KMS-11 (cell line): ENCODE measurements around the gene PTPRU.

Source experiments
- H2AFZ ChIP-seq: fragments of 200-600 bp; sonication (generic); 2 replicates; pipeline ENCODE4 v1.6.1; 2016; ENCODE audit warnings: antibody characterized with exemption, mixed run types, low read depth
- H3K27ac ChIP-seq: fragments of 200-600 bp; sonication (generic); 2 replicates; pipeline ENCODE4 v1.6.1; 2016; ENCODE audit warnings: mild to moderate bottlenecking, mixed run types
- H3K27me3 ChIP-seq: fragments of 200-600 bp; sonication (generic); 2 replicates; pipeline ENCODE4 v1.6.1; 2017; ENCODE audit warnings: mild to moderate bottlenecking, low read depth, mixed run types, moderate library complexity; ENCODE audit not compliant: insufficient read depth
- H3K36me3 ChIP-seq: fragments of 200-600 bp; sonication (generic); 2 replicates; pipeline ENCODE4 v1.6.1; 2017; ENCODE audit warnings: mild to moderate bottlenecking, mixed run types; ENCODE audit not compliant: insufficient read depth
- H3K4me1 ChIP-seq: fragments of 200-600 bp; sonication (generic); 2 replicates; pipeline ENCODE4 v1.6.1; 2016; ENCODE audit warnings: mild to moderate bottlenecking, low read depth, mixed run types; ENCODE audit not compliant: poor library complexity, severe bottlenecking
- H3K4me2 ChIP-seq: fragments of 200-600 bp; sonication (generic); 2 replicates; pipeline ENCODE4 v1.7.0; 2016; ENCODE audit warnings: mild to moderate bottlenecking, mixed run types
- H3K4me3 ChIP-seq: fragments of 200-600 bp; sonication (generic); IDR thresholded peaks from 2 replicates; pipeline ENCODE4 v1.6.1; 2017; ENCODE audit warnings: low read depth, low read length, mixed read lengths; ENCODE audit not compliant: insufficient read depth
- H3K79me2 ChIP-seq: fragments of 200-600 bp; sonication (generic); 2 replicates; pipeline ENCODE4 v1.6.1; 2016; ENCODE audit warnings: low read depth, mixed run types; ENCODE audit not compliant: insufficient read depth
- H3K9ac ChIP-seq: fragments of 200-600 bp; sonication (generic); 2 replicates; pipeline ENCODE4 v1.6.1; 2016; ENCODE audit warnings: mild to moderate bottlenecking, mixed run types
- H4K20me1 ChIP-seq: fragments of 200-600 bp; sonication (generic); 2 replicates; pipeline ENCODE4 v1.6.1; 2016; ENCODE audit warnings: mild to moderate bottlenecking, mixed run types; ENCODE audit not compliant: insufficient read depth
- TF ChIP-seq, protein P1 (sequence below): fragments of 200-600 bp; sonication (generic); conservative IDR thresholded peaks from 2 replicates; pipeline ENCODE4 v1.6.1; 2017; ENCODE audit warnings: low read depth, mild to moderate bottlenecking, antibody characterized with exemption, low read length, moderate library complexity, mixed read lengths

PTPRU gene

GRCh38 chr1:29317063-29317915, 81.0 kb downstream of the PTPRU start:
- H3K4me2 ChIP-seq = no peak overlapping the region

GRCh38 chr1:29317916-29318530, 81.7 kb downstream of the PTPRU start:
- Histone ChIP-seq H3K4me1 (no peaks in the 10 kb centered on the region), H3K4me2 (no peak overlapping the region), H4K20me1 (no peaks in the 10 kb centered on the region), H3K27me3 (peaks cover 18% of the 10 kb centered on the region; the same call in 1 of the 2 replicates), H3K36me3 (no peaks in the 10 kb centered on the region), H3K4me3 (no peak overlapping the region), H2AFZ (no peak overlapping the region), H3K79me2 (no peaks in the 10 kb centered on the region), H3K9ac (no peak overlapping the region), H3K27ac (no peak overlapping the region)
- TF ChIP-seq, protein P1, sequence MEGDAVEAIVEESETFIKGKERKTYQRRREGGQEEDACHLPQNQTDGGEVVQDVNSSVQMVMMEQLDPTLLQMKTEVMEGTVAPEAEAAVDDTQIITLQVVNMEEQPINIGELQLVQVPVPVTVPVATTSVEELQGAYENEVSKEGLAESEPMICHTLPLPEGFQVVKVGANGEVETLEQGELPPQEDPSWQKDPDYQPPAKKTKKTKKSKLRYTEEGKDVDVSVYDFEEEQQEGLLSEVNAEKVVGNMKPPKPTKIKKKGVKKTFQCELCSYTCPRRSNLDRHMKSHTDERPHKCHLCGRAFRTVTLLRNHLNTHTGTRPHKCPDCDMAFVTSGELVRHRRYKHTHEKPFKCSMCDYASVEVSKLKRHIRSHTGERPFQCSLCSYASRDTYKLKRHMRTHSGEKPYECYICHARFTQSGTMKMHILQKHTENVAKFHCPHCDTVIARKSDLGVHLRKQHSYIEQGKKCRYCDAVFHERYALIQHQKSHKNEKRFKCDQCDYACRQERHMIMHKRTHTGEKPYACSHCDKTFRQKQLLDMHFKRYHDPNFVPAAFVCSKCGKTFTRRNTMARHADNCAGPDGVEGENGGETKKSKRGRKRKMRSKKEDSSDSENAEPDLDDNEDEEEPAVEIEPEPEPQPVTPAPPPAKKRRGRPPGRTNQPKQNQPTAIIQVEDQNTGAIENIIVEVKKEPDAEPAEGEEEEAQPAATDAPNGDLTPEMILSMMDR = no peak

More at GRCh38 chr1:29317063-29317915, 81.0 kb downstream of the PTPRU start:
- H3K36me3 ChIP-seq = no peaks in the 10 kb centered on the region
- no peaks in the 10 kb centered on the region for H4K20me1 ChIP-seq
- TF ChIP-seq, protein P1 = no peak
- no peaks in the 10 kb centered on the region for H3K79me2 ChIP-seq
- H3K4me1 ChIP-seq = no peaks in the 10 kb centered on the region
- no peak overlapping the region for H3K27ac ChIP-seq
- no peak overlapping the region for H3K9ac ChIP-seq
- no peak overlapping the region for H3K4me3 ChIP-seq
- H3K27me3 ChIP-seq = peaks cover 17% of the 10 kb centered on the region; the same call in 1 of the 2 replicates
- no peak overlapping the region for H2AFZ ChIP-seq

DNA sequence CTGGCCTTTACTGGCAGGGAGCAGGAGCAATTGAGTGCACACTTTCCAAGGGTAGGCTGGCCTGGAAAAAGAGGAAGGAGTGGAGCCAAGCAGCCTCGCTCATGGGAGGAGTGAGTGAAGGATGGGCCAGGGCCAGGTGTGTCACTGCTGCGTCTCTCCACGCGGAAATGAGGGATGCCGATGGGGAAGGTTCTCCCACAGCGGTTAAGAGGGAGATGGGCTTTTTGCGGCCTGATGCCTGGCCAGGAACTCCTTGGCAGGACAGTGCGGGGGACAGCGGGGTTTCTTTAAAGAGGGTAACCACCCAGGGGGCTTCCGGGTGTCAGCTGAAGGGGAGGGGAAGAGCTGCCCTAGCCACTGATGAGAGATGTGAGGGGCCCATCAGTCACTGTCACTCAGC, 82.4 kb downstream of the PTPRU start:
- Histone ChIP-seq H3K27me3 (peaks cover 14% of the 10 kb centered on the region; the same call in 1 of the 2 replicates), H3K4me3 (no peak overlapping the region), H3K27ac (no peak overlapping the region), H2AFZ (no peak overlapping the region), H3K9ac (no peak overlapping the region), H3K4me2 (no peak overlapping the region), H3K4me1 (no peaks in the 10 kb centered on the region), H4K20me1 (no peaks in the 10 kb centered on the region), H3K36me3 (no peaks in the 10 kb centered on the region), H3K79me2 (no peaks in the 10 kb centered on the region)
- TF ChIP-seq, protein P1 = no peak

DNA sequence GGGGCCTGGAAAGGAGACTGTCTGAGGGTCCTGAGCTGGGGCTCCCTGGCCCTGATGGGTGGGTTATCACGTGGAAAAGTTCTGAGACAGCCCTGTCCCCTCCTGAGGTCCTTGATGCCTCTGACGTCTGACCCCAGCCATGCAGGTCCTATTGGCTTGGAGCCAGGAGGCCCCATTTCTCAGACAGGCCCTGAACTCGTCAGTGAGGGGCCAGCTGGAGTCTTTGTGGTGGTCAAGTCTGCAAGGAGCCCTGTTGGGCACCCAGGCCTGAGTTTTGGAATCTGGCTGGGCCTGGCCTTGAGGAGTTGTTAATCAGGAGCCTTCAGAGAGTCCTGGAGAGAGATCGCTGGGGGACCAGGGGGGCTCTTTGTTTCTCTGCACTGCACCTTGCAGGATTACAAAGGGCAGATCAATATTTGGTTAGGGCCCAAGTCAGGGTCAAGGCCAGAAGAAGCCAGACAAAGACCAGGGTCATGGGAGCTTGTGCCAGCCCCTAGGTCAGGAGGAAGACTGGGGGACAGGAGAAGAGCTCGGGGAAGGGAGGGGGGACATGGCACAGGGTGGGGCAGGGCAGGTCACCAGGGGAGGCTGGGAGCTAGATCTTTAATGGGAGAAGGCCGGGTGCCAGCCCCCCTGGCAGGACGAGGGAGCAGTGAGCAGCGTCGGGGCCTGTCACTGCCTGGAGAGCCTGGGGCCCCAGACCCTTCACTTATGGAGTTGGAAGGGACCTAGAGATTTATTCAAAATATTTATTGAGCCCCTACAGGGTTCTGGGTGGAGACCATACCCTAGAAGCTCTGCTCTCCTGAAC, 83.2 kb downstream of the PTPRU start:
- Histone ChIP-seq H3K27me3 (peaks cover 13% of the 10 kb centered on the region; the same call in 1 of the 2 replicates), H3K9ac (no peak overlapping the region)

More for the DNA sequence above, 83.2 kb downstream of the PTPRU start:
- H3K79me2 ChIP-seq = no peaks in the 10 kb centered on the region
- no peak overlapping the region for H3K27ac ChIP-seq
- no peaks in the 10 kb centered on the region for H3K4me1 ChIP-seq
- TF ChIP-seq, protein P1 = no peak
- H3K36me3 ChIP-seq = no peaks in the 10 kb centered on the region
- no peaks in the 10 kb centered on the region for H4K20me1 ChIP-seq
- no peak overlapping the region for H2AFZ ChIP-seq
- H3K4me2 ChIP-seq = no peak overlapping the region
- H3K4me3 ChIP-seq = no peak overlapping the region
